OCI-LY1 (cell line): Measurements from ENCODE around the gene OR13A1.

Source experiments
- H2AFZ ChIP-seq: fragments of 200-600 bp; sonication (generic), shearing (Covaris generic); 2 replicates; pipeline ENCODE4 v1.6.0; 2014; ENCODE audit warnings: antibody characterized with exemption, mild to moderate bottlenecking, low read length
- H3F3A ChIP-seq: fragments of 200-600 bp; sonication (generic), shearing (Covaris generic); 2 replicates; pipeline ENCODE4 v1.6.0; 2014; ENCODE audit warnings: mild to moderate bottlenecking, antibody characterized with exemption, low read length, moderate library complexity; ENCODE audit not compliant: insufficient read depth
- H3K27ac ChIP-seq: fragments of 200-600 bp; sonication (generic); 2 replicates; pipeline ENCODE4 v1.5.1; 2014; ENCODE audit warnings: low read length, mixed run types, mild to moderate bottlenecking, low read depth; ENCODE audit not compliant: poor library complexity, severe bottlenecking
- H3K27me3 ChIP-seq: fragments of 200-600 bp; sonication (generic); 2 replicates; pipeline ENCODE4 v1.6.0; 2014; ENCODE audit warnings: antibody characterized with exemption, mild to moderate bottlenecking, low read length, moderate library complexity; ENCODE audit not compliant: insufficient read depth
- H3K36me3 ChIP-seq: fragments of 200-600 bp; sonication (generic); 2 replicates; pipeline ENCODE4 v1.6.1; 2014; ENCODE audit warnings: mild to moderate bottlenecking, antibody characterized with exemption, low read length, moderate library complexity, mixed read lengths; ENCODE audit not compliant: insufficient read depth
- H3K4me1 ChIP-seq: fragments of 200-600 bp; sonication (generic); 2 replicates; pipeline ENCODE4 v1.5.1; 2014; ENCODE audit warnings: mild to moderate bottlenecking, low read length, moderate library complexity; ENCODE audit not compliant: insufficient read depth, severe bottlenecking
- H3K4me2 ChIP-seq: fragments of 200-600 bp; sonication (generic), shearing (Covaris generic); 2 replicates; pipeline ENCODE4 v1.6.1; 2014; ENCODE audit warnings: low read length
- H3K4me3 ChIP-seq: fragments of 200-600 bp; sonication (generic); 2 replicates; pipeline ENCODE4 v1.5.1; 2014; ENCODE audit warnings: low read length, low read depth, mild to moderate bottlenecking, mixed read lengths; ENCODE audit not compliant: poor library complexity, severe bottlenecking
- H3K79me2 ChIP-seq: fragments of 200-600 bp; shearing (Covaris generic); 2 replicates; pipeline ENCODE4 v1.6.1; 2016; ENCODE audit warnings: mixed run types, low read length, mixed read lengths; ENCODE audit not compliant: insufficient read depth
- H3K9ac ChIP-seq: fragments of 200-600 bp; sonication (generic), shearing (Covaris generic); 2 replicates; pipeline ENCODE4 v1.6.1; 2014; ENCODE audit warnings: mild to moderate bottlenecking, low read length, mixed read lengths
- H3K9me2 ChIP-seq: fragments of 200-600 bp; sonication (generic), shearing (Covaris generic); 2 replicates; pipeline ENCODE4 v1.6.1; 2014; ENCODE audit warnings: low read depth, mild to moderate bottlenecking, low read length, mixed read lengths
- H3K9me3 ChIP-seq: fragments of 200-600 bp; shearing (Covaris generic); 2 replicates; pipeline ENCODE4 v1.6.1; 2014; ENCODE audit warnings: low read length, mixed read lengths
- H4K20me1 ChIP-seq: fragments of 200-600 bp; sonication (generic), shearing (Covaris generic); 2 replicates; pipeline ENCODE4 v1.6.0; 2016; ENCODE audit warnings: mild to moderate bottlenecking, low read length; ENCODE audit not compliant: insufficient read depth
- CTCF ChIP-seq: fragments of 200-600 bp; sonication (generic), shearing (Covaris generic); IDR thresholded peaks from 2 replicates; pipeline ENCODE4 v1.5.1; 2017; ENCODE audit warnings: mild to moderate bottlenecking, antibody characterized with exemption, low read length, moderate library complexity, mixed read lengths
- EZH2 ChIP-seq: fragments of 200-600 bp; sonication (generic), shearing (Covaris generic); IDR thresholded peaks from 2 replicates; pipeline ENCODE4 v1.8.0; 2017; ENCODE audit warnings: borderline replicate concordance, mixed run types, mild to moderate bottlenecking, antibody characterized with exemption, low read length, moderate library complexity, mixed read lengths

The OR13A1 gene

GRCh38 chr10:45257600-45257999 is 57.8 kb downstream of the OR13A1 start:
- Histone ChIP-seq H2AFZ (no peak overlapping the region), H3F3A (no peaks in the 10 kb centered on the region), H3K4me2 (no peak overlapping the region), H3K27me3 (no peaks in the 10 kb centered on the region), H3K4me1 (peaks cover 19% of the 10 kb centered on the region), H3K9me3 (no peaks in the 10 kb centered on the region), H4K20me1 (no peaks in the 10 kb centered on the region), H3K27ac (no peak overlapping the region), H3K9me2 (no peaks in the 10 kb centered on the region), H3K79me2 (no peaks in the 10 kb centered on the region), H3K9ac (no peak overlapping the region), H3K4me3 (no peak overlapping the region), H3K36me3 (no peaks in the 10 kb centered on the region)
- TF ChIP-seq CTCF (no peak), EZH2 (no peak)

GRCh38 chr10:45256246-45256645 is 59.2 kb downstream of the OR13A1 start:
- H3K4me3 ChIP-seq, result no peak overlapping the region
- H3K9ac ChIP-seq, result no peak overlapping the region
- H4K20me1 ChIP-seq, result no peaks in the 10 kb centered on the region
- peaks cover 25% of the 10 kb centered on the region for H3K4me1 ChIP-seq
- H3K9me3 ChIP-seq, result peaks cover 2% of the 10 kb centered on the region
- no peaks in the 10 kb centered on the region for H3K9me2 ChIP-seq
- no peak overlapping the region for H3K27ac ChIP-seq
- no peak for TF ChIP-seq CTCF
- TF ChIP-seq EZH2, result no peak
- no peaks in the 10 kb centered on the region for H3F3A ChIP-seq
- H3K4me2 ChIP-seq, result no peak overlapping the region
- H3K79me2 ChIP-seq, result no peaks in the 10 kb centered on the region
- H3K36me3 ChIP-seq, result no peaks in the 10 kb centered on the region
- no peaks in the 10 kb centered on the region for H3K27me3 ChIP-seq
- no peak overlapping the region for H2AFZ ChIP-seq

- Histone ChIP-seq H2AFZ (no peak overlapping the region), H3K9ac (no peak overlapping the region), H4K20me1 (no peaks in the 10 kb centered on the region), H3K4me2 (no peak overlapping the region), H3K9me3 (peaks cover 5% of the 10 kb centered on the region), H3K79me2 (no peaks in the 10 kb centered on the region), H3F3A (no peaks in the 10 kb centered on the region), H3K9me2 (no peaks in the 10 kb centered on the region), H3K36me3 (no peaks in the 10 kb centered on the region), H3K27ac (no peak overlapping the region), H3K27me3 (no peaks in the 10 kb centered on the region), H3K4me3 (no peak overlapping the region), H3K4me1 (peaks cover 30% of the 10 kb centered on the region)
- TF ChIP-seq EZH2, result no peak
- TF ChIP-seq CTCF, result no peak
These were observed 59.7 kb downstream of the OR13A1 start for GRCh38 chr10:45255706-45256105.
